Mesothelial cell of epicardium (in vitro differentiated cells): ENCODE data around the gene SUGT1. TPM values are rescaled to one million over a fixed set of nuclear protein-coding genes. Genes with fewer than 3 reads are reported as not detected.
"Not testable (repeated sequence)": the region's sequence is repeated elsewhere in the genome, so short reads cannot be mapped to it uniquely, and the experiment has no call there.

ENCODE experiments used
- DNase-seq, 2 experiments: peaks; one replicate each; pipeline ENCODE4 v3.0.0; 2021; ENCODE audit warnings: low spot score in 2 of 2; ENCODE audit not compliant: unreplicated experiment in 2 of 2
- H3K27ac Mint-ChIP-seq: 2 replicates; pipeline ENCODE4 v1.8.0; 2021; ENCODE audit warnings: mixed read lengths
- H3K27me3 Mint-ChIP-seq: 2 replicates; pipeline ENCODE4 v1.8.0; 2021; ENCODE audit warnings: low read depth, mixed read lengths
- H3K36me3 Mint-ChIP-seq: 2 replicates; pipeline ENCODE4 v1.8.0; 2021; ENCODE audit warnings: mixed read lengths
- H3K4me1 Mint-ChIP-seq: 2 replicates; pipeline ENCODE4 v1.8.0; 2021; ENCODE audit warnings: mixed read lengths
- H3K4me3 Mint-ChIP-seq: 2 replicates; pipeline ENCODE4 v1.8.0; 2021; ENCODE audit warnings: mild to moderate bottlenecking, moderate library complexity, mixed read lengths
- H3K9me3 Mint-ChIP-seq: 2 replicates; pipeline ENCODE4 v1.8.0; 2021; ENCODE audit warnings: mixed read lengths
- total RNA-seq: library from RNA; stranded (reverse); gene quantifications from 3 replicates; pipeline ENCODE4 v1.2.1, GENCODE V29; 2021
- TF ChIP-seq, protein P1 (sequence below): fragments of 200-600 bp; sonication (generic); IDR thresholded peaks from one replicate; pipeline ENCODE4 v1.5.0; 2021; ENCODE audit warnings: antibody characterized with exemption; ENCODE audit not compliant: unreplicated experiment

SUGT1 gene
- total RNA-seq = 38.5 to 42.4 TPM (median 41.6 TPM) in 3 replicates

GRCh38 chr13:52652196-52652979 is at the start of gene SUGT1:
SUGT1 (plus strand) TSS chr13:52652836; CDS start chr13:52652921, 85 bp downstream.
- DNase-seq = peak; percentile 93 to 96
- no peaks in the 10 kb centered on the region for H3K27me3 Mint-ChIP-seq
- H3K27ac Mint-ChIP-seq = no peak within 1 kb of the TSS
- H3K9me3 Mint-ChIP-seq = no peaks in the 10 kb centered on the region
- TF ChIP-seq, protein P1, sequence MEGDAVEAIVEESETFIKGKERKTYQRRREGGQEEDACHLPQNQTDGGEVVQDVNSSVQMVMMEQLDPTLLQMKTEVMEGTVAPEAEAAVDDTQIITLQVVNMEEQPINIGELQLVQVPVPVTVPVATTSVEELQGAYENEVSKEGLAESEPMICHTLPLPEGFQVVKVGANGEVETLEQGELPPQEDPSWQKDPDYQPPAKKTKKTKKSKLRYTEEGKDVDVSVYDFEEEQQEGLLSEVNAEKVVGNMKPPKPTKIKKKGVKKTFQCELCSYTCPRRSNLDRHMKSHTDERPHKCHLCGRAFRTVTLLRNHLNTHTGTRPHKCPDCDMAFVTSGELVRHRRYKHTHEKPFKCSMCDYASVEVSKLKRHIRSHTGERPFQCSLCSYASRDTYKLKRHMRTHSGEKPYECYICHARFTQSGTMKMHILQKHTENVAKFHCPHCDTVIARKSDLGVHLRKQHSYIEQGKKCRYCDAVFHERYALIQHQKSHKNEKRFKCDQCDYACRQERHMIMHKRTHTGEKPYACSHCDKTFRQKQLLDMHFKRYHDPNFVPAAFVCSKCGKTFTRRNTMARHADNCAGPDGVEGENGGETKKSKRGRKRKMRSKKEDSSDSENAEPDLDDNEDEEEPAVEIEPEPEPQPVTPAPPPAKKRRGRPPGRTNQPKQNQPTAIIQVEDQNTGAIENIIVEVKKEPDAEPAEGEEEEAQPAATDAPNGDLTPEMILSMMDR = peak; percentile 59
- H3K36me3 Mint-ChIP-seq = peaks cover 11% of the 10 kb centered on the region
- peaks cover 10% of the 10 kb centered on the region for H3K4me1 Mint-ChIP-seq
- no peak within 1 kb of the TSS for H3K4me3 Mint-ChIP-seq

DNA sequence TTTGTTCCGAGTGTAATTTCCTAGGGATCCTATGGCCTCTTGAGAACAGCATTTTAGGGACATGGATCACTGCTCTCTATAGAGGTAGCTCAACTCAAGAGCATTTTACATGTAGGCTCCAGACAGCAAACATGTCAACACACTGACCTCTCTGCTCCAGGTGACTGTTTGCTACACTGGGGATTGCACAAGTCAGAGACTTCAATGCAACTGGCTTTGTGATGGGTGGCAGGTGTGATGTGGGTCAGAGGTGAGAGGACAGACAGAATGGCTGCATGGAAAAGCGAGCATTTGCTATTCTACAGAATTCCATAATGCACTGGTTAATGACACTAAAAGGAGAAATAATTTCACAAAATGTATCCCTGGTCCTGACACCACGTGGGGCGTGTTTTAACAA is 49.3 kb upstream of the SUGT1 start:
- H3K27me3 Mint-ChIP-seq, DNase-seq, H3K27ac Mint-ChIP-seq, H3K9me3 Mint-ChIP-seq, H3K36me3 Mint-ChIP-seq, H3K4me3 Mint-ChIP-seq: not testable (repeated sequence)
- H3K4me1 Mint-ChIP-seq = peaks cover 25% of the 10 kb centered on the region

DNA sequence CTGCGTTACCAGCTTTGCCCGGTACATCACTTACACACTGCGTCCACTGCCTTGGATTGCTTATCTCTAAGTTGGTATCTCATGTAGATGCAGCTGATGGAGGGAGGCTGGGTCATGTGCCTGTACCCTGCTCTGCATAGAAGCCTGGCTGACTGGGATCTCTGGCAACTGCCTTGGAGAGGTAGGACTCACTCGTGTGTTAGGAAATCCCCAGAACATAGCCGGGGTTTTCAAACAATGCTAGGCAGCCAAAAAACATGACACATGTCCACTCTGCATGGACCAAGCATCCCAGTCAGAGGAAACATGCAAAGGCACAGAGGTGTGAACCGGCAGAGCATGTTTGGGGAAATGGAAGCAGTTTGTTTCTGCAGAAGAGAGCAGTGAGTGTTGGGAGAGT is 46.5 kb upstream of the SUGT1 start:
- H3K4me3 Mint-ChIP-seq, H3K36me3 Mint-ChIP-seq, DNase-seq, H3K27me3 Mint-ChIP-seq, H3K9me3 Mint-ChIP-seq: not testable (repeated sequence)
- Mint-ChIP-seq H3K27ac (peak overlapping the region; percentile 21), H3K4me1 (peaks cover 11% of the 10 kb centered on the region)

DNA sequence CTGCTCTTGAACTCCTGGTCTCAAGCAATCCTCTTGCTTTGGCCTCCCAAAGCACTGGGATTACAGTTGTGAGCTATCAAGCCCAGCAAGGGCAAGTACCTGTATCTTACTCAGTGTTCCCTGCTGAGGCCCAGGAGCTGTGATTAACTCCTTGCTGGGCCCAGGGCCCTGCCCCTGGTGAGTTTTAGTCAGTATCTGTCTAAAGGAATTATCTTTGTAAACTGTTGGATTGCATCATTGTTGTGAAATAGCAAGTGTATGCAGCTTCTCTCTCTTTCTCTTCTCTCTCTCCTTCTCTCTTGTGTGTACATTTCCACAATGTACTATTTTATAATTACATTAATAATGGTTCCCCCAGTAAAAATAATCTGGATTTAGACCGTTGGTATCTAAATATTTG is 45.8 kb upstream of the SUGT1 start:
- not testable (repeated sequence) for H3K27ac Mint-ChIP-seq, H3K9me3 Mint-ChIP-seq, H3K27me3 Mint-ChIP-seq, H3K36me3 Mint-ChIP-seq, DNase-seq, H3K4me3 Mint-ChIP-seq
- peaks cover 11% of the 10 kb centered on the region for H3K4me1 Mint-ChIP-seq

- not testable (repeated sequence) for DNase-seq, H3K4me3 Mint-ChIP-seq, H3K4me1 Mint-ChIP-seq, H3K9me3 Mint-ChIP-seq, H3K27me3 Mint-ChIP-seq, H3K36me3 Mint-ChIP-seq
- peak overlapping the region; percentile 62 for H3K27ac Mint-ChIP-seq
Observed at GRCh38 chr13:52608184-52608583, 44.5 kb upstream of the SUGT1 start.

DNA sequence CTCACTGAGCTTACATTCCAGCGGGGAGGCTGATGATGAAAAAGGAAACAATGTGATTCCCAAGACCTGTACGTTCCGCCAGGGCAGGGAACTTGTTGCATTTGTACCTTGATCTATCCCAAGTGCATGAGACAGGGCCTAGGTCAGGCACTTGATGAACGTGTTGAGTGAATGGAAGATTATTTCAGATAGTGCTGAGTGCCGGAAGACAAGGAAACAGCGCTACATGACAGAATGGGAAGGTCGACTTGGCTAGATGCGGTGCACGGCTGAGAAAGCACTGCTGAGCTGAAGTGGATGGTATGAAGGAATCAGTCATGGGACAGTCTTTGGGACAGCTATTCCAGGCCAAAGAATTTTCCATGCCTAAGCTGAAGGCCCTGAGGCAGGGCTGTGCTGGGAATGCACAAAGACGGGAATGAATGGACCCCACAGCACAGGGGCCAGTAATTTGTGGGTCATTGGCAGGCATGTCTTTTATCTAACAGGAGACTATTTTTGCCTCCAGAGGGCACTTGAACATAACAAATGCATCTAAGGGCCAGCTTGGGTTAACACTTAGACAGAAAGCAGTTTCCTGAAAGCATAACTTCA is 43.5 kb upstream of the SUGT1 start:
- not testable (repeated sequence) for H3K4me1 Mint-ChIP-seq, H3K27ac Mint-ChIP-seq, DNase-seq, H3K36me3 Mint-ChIP-seq, H3K27me3 Mint-ChIP-seq, H3K4me3 Mint-ChIP-seq
- H3K9me3 Mint-ChIP-seq = peaks cover 10% of the 10 kb centered on the region

- not testable (repeated sequence) for H3K36me3 Mint-ChIP-seq, H3K27me3 Mint-ChIP-seq, DNase-seq, H3K4me1 Mint-ChIP-seq, H3K4me3 Mint-ChIP-seq, H3K27ac Mint-ChIP-seq
- H3K9me3 Mint-ChIP-seq = peaks cover 14% of the 10 kb centered on the region
Observed at GRCh38 chr13:52610158-52610557, 42.5 kb upstream of the SUGT1 start.

DNA sequence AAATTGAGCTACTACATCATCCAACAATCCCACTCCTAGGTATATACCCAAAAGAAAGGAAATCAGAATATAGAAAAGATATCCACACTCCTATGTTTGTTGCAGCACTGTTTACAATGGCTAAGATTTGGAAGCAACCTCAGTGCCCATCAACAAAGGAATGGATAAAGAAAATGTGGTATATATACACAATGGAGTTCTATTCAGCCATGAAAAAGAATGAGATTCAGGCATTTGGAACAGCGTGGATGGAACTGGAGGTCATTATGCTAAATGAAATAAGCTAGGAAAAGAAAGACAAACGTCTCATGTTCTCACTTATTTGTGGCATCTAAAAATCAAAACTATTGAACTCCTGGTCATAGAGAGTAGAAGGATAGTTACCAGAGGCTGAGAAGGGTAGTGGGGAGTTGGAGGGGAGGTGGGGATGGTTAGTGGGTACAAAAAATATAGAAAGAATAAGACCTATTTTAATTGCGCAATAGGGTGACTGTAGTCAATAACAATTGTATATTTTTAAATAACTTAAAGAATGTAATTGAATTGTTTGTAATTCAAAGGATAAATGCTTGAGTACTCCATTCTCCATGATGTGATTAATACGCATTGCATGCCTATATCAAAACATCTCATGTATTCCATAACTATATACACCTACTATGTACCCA is 37.4 kb upstream of the SUGT1 start:
- peaks cover 8% of the 10 kb centered on the region for H3K36me3 Mint-ChIP-seq
- peaks cover 10% of the 10 kb centered on the region for H3K4me1 Mint-ChIP-seq
- no peak overlapping the region for H3K27ac Mint-ChIP-seq
- no peak for DNase-seq
- TF ChIP-seq, protein P1 = no peak
- H3K4me3 Mint-ChIP-seq = peak overlapping the region; percentile 29
- no peaks in the 10 kb centered on the region for H3K27me3 Mint-ChIP-seq
- H3K9me3 Mint-ChIP-seq = peaks cover 16% of the 10 kb centered on the region
